H9 (cell line): ENCODE measurements around the gene BACE2. TPM values are rescaled to one million over a fixed set of nuclear protein-coding genes. Genes with fewer than 3 reads are reported as not detected.
A peak's percentile ranks its signal among the peaks of the same experiment; 100 is the strongest.

ENCODE experiments used
- DNase-seq: peaks from one replicate; pipeline ENCODE4 v3.0.0-alpha.2; 2017
- H2AFZ ChIP-seq: one replicate; pipeline ENCODE4 v1.6.1; 2013; ENCODE audit warnings: mild to moderate bottlenecking, low read length, control low read depth, moderate library complexity
- H2AK5ac ChIP-seq: 2 replicates; pipeline ENCODE4 v1.6.1; 2013; ENCODE audit warnings: low read length, control low read depth, mixed read lengths; ENCODE audit not compliant: insufficient read length
- H2BK120ac ChIP-seq: one replicate; pipeline ENCODE4 v1.6.1; 2013; ENCODE audit warnings: low read depth, mild to moderate bottlenecking, low read length, control low read depth, inconsistent platforms; ENCODE audit not compliant: poor library complexity, severe bottlenecking
- H2BK12ac ChIP-seq: 2 replicates; pipeline ENCODE4 v1.6.1; 2013; ENCODE audit warnings: low read length, control low read depth, mixed read lengths, low read depth; ENCODE audit not compliant: insufficient read length
- H2BK15ac ChIP-seq: 2 replicates; pipeline ENCODE4 v1.6.1; 2013; ENCODE audit warnings: low read depth, low read length, control low read depth
- H2BK20ac ChIP-seq: one replicate; pipeline ENCODE4 v1.6.1; 2013; ENCODE audit warnings: low read depth, mild to moderate bottlenecking, low read length, control low read depth, inconsistent platforms; ENCODE audit not compliant: poor library complexity, severe bottlenecking
- H2BK5ac ChIP-seq: 2 replicates; pipeline ENCODE4 v1.6.1; 2013; ENCODE audit warnings: low read length, control low read depth, mixed read lengths; ENCODE audit not compliant: insufficient read length
- H3K14ac ChIP-seq: 2 replicates; pipeline ENCODE4 v1.6.1; 2013; ENCODE audit warnings: low read length, control low read depth; ENCODE audit not compliant: insufficient read depth
- H3K18ac ChIP-seq: 2 replicates; pipeline ENCODE4 v1.6.1; 2013; ENCODE audit warnings: low read depth, mild to moderate bottlenecking, mixed read lengths, low read length, control low read depth; ENCODE audit not compliant: insufficient read length
- H3K23ac ChIP-seq: 2 replicates; pipeline ENCODE4 v1.6.1; 2013; ENCODE audit warnings: low read length, control low read depth, mixed read lengths, low read depth; ENCODE audit not compliant: insufficient read length
- H3K23me2 ChIP-seq: 2 replicates; pipeline ENCODE4 v1.6.1; 2013; ENCODE audit warnings: low read depth, mild to moderate bottlenecking, mixed read lengths, low read length, control low read depth; ENCODE audit not compliant: insufficient read length, poor library complexity, severe bottlenecking
- H3K27ac ChIP-seq: 2 replicates; pipeline ENCODE4 v1.5.1; 2013; ENCODE audit warnings: low read length, control low read depth, mixed read lengths, low read depth; ENCODE audit not compliant: insufficient read length
- H3K27me3 ChIP-seq: 2 replicates; pipeline ENCODE4 v1.6.1; 2013; ENCODE audit warnings: low read length, control low read depth, inconsistent platforms; ENCODE audit not compliant: insufficient read depth
- H3K4ac ChIP-seq: 2 replicates; pipeline ENCODE4 v1.6.1; 2013; ENCODE audit warnings: low read depth, mild to moderate bottlenecking, control low read depth, inconsistent platforms, low read length, moderate library complexity
- H3K4me1 ChIP-seq: 2 replicates; pipeline ENCODE4 v1.6.1; 2013; ENCODE audit warnings: low read length, control low read depth, inconsistent platforms; ENCODE audit not compliant: insufficient read depth
- H3K4me2 ChIP-seq: 2 replicates; pipeline ENCODE4 v1.6.1; 2013; ENCODE audit warnings: low read length, control low read depth, mixed read lengths; ENCODE audit not compliant: insufficient read length, insufficient read depth
- H3K56ac ChIP-seq: 2 replicates; pipeline ENCODE4 v1.6.1; 2013; ENCODE audit warnings: low read depth, mild to moderate bottlenecking, mixed read lengths, low read length, control low read depth; ENCODE audit not compliant: insufficient read length
- H3K79me1 ChIP-seq: 2 replicates; pipeline ENCODE4 v1.6.1; 2013; ENCODE audit warnings: low read depth, mild to moderate bottlenecking, moderate library complexity, low read length, control low read depth, inconsistent platforms; ENCODE audit not compliant: insufficient read depth, poor library complexity, severe bottlenecking
- H3K79me2 ChIP-seq: 2 replicates; pipeline ENCODE4 v1.6.1; 2013; ENCODE audit warnings: low read length, control low read depth, inconsistent platforms; ENCODE audit not compliant: insufficient read depth
- H3K9ac ChIP-seq: 2 replicates; pipeline ENCODE4 v1.6.1; 2013; ENCODE audit warnings: low read length, control low read depth, mixed read lengths; ENCODE audit not compliant: insufficient read length; ENCODE audit errors: extremely low read depth
- H3K9me3 ChIP-seq: one replicate; pipeline ENCODE4 v1.6.1; 2013; ENCODE audit warnings: low read depth, low read length, inconsistent platforms; ENCODE audit not compliant: control insufficient read depth
- H3T11ph ChIP-seq: one replicate; pipeline ENCODE4 v1.6.1; 2013; ENCODE audit warnings: mild to moderate bottlenecking, low read length, control low read depth, inconsistent platforms
- H4K20me1 ChIP-seq: one replicate; pipeline ENCODE4 v1.6.1; 2013; ENCODE audit not compliant: control insufficient read depth, insufficient read length, insufficient read depth
- H4K5ac ChIP-seq: 2 replicates; pipeline ENCODE4 v1.6.1; 2013; ENCODE audit warnings: low read depth, mild to moderate bottlenecking, mixed read lengths, low read length, control low read depth; ENCODE audit not compliant: insufficient read length
- H4K8ac ChIP-seq: replicated peaks from 2 replicates; pipeline ENCODE4 v1.6.1; 2013; ENCODE audit warnings: low read length, control low read depth, mixed read lengths, low read depth; ENCODE audit not compliant: insufficient read length
- H4K91ac ChIP-seq: 2 replicates; pipeline ENCODE4 v1.6.1; 2013; ENCODE audit warnings: low read depth, mild to moderate bottlenecking, moderate library complexity, mixed read lengths, low read length, control low read depth; ENCODE audit not compliant: insufficient read length
- H3K27ac Mint-ChIP-seq, 3 experiments: 2 replicates in 2 of 3; 3 replicates in 1 of 3; pipeline ENCODE4 v1.8.0; 2020 to 2021; ENCODE audit warnings: mixed read lengths in 3 of 3, mild to moderate bottlenecking in 1 of 3, moderate library complexity in 1 of 3
- H3K27me3 Mint-ChIP-seq: 2 replicates; pipeline ENCODE4 v1.8.0; 2021; ENCODE audit warnings: low read depth, mild to moderate bottlenecking, moderate library complexity, mixed read lengths
- H3K36me3 Mint-ChIP-seq, 3 experiments: 2 replicates in 2 of 3; 3 replicates in 1 of 3; pipeline ENCODE4 v1.8.0; 2020 to 2021; ENCODE audit warnings: low read depth in 3 of 3, mixed read lengths in 3 of 3; ENCODE audit not compliant: insufficient read depth in 1 of 3
- H3K4me1 Mint-ChIP-seq, 2 experiments: 2 replicates each; pipeline ENCODE4 v1.8.0; 2020; ENCODE audit warnings: mixed read lengths in 2 of 2
- H3K4me3 Mint-ChIP-seq, 2 experiments: 2 replicates in 1 of 2; 3 replicates in 1 of 2; pipeline ENCODE4 v1.8.0; 2020 to 2021; ENCODE audit warnings: mild to moderate bottlenecking in 2 of 2, mixed read lengths in 2 of 2, moderate library complexity in 1 of 2
- H3K9me3 Mint-ChIP-seq, 2 experiments: 2 replicates in 1 of 2; 3 replicates in 1 of 2; pipeline ENCODE4 v1.8.0; 2020; ENCODE audit warnings: mild to moderate bottlenecking in 2 of 2, mixed read lengths in 2 of 2, moderate library complexity in 1 of 2
- CTCF ChIP-seq: fragments of 200-600 bp; sonication (generic); conservative IDR thresholded peaks from 3 replicates; pipeline ENCODE4 v1.8.0; 2021; ENCODE audit warnings: antibody characterized with exemption, mild to moderate bottlenecking
- WGBS: extraction: QIAGEN DNeasy Blood & Tissue Kit; methylation state at CpG from one replicate; pipeline ENCODE4 v1.1.7; 2013; ENCODE audit warnings: missing lambda C conversion rate, low lambda C conversion rate, mixed read lengths; ENCODE audit not compliant: insufficient read length; ENCODE audit errors: extremely low coverage; 5-methylcytosine and 5-hydroxymethylcytosine counted together
- total RNA-seq: library from RNA; stranded (reverse); gene quantifications from 2 replicates; pipeline ENCODE4 v1.2.1, GENCODE V29; 2021

The BACE2 gene
- total RNA-seq, 1 experiment from 2014 or later = 8.0 TPM

DNA sequence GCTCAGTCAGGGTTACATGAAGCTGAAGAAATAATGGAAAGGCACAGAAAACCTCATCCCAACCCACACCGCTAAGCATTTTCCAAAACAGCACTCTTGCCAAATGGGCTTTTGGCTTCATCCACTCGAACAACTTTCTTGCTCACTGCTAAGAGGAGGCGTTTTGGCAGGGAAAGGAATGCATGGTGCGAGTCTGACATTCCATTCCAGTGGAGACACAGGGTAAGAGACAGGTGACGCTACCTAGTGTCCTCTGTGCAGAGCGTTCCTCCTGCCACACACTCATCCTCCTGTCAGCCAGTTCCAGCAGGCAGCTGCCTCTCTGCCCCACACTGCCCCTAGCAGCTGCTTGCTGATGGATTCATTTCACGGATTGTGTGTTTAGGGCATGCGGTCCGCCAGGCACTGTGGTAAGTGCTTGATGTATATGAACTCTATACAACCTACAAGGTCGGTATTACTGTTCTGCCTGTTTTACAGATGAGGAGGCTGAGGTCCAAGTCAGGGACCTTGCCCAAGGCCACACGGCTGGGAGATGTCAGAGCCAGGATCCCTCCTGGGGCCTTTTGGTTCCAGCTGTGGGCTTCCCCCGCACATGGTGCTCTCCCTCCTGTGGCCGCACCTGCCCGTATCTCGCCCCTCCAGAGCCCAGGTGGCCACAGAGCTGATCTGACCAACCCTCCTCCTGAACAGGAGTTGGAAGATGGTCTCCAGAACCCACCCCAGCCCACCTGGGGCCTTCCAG lies 25.7 kb upstream of the BACE2 start:
- Histone ChIP-seq H3K23me2 (no peaks in the 10 kb centered on the region), H4K8ac (no peak overlapping the region), H3K79me2 (no peaks in the 10 kb centered on the region), H4K20me1 (no peaks in the 10 kb centered on the region), H2AFZ (no peak overlapping the region), H3T11ph (no peak overlapping the region), H3K56ac (no peak overlapping the region), H2BK5ac (no peak overlapping the region), H2AK5ac (no peak overlapping the region), H3K4me2 (no peak overlapping the region), H3K9ac (no peak overlapping the region), H3K27me3 (no peaks in the 10 kb centered on the region), H3K23ac (no peak overlapping the region), H3K4me1 (peaks cover under 1% of the 10 kb centered on the region; the same call in 1 of the 2 replicates), H3K9me3 (no peaks in the 10 kb centered on the region), H3K27ac (no peak overlapping the region), H4K5ac (no peak overlapping the region), H3K4ac (no peak overlapping the region), H2BK20ac (no peak overlapping the region), H2BK15ac (no peak overlapping the region), H3K79me1 (no peaks in the 10 kb centered on the region), H2BK12ac (no peak overlapping the region), H3K14ac (no peak overlapping the region; the same call in 1 of the 2 replicates), H4K91ac (no peak overlapping the region), H2BK120ac (no peak overlapping the region), H3K18ac (no peak overlapping the region)
- H3K4me3 Mint-ChIP-seq = no peak overlapping the region
- H3K36me3 Mint-ChIP-seq = no peaks in the 10 kb centered on the region; a peak in 1 of 7 replicates
- no CpG with 5 or more reads among the region's 15 CpGs for WGBS
- H3K27me3 Mint-ChIP-seq = peaks cover 33% of the 10 kb centered on the region
- peak; percentile 47 for DNase-seq
- peaks cover 5 to 7% of the 10 kb centered on the region in 2 experiments; a peak in 4 of 5 replicates for H3K9me3 Mint-ChIP-seq
- H3K27ac Mint-ChIP-seq = no peak overlapping the region
- peaks cover 9 to 12% of the 10 kb centered on the region in 2 experiments for H3K4me1 Mint-ChIP-seq
- no peak for TF ChIP-seq CTCF
